AG04449 (cell line): ENCODE results near the gene TMEM170B.

Experiments used
- CTCF ChIA-PET: fragments of 350-600 bp; formaldehyde crosslinking; extraction: SDS; loops from one replicate; lab custom pipeline; 2021; ENCODE audit warnings: antibody characterized with exemption; lab: Yijun Ruan, JAX
- POLR2A ChIA-PET: fragments of 400-600, 350-600 bp; formaldehyde crosslinking; extraction: SDS; loops from one replicate; lab custom pipeline; 2020; ENCODE audit warnings: antibody characterized with exemption, inconsistent platforms; lab: Yijun Ruan, JAX
- DNase-seq: peaks from one replicate; pipeline ENCODE4 v3.0.0-alpha.2; 2010; ENCODE audit warnings: low read depth, low spot score
- H3K4me3 ChIP-seq: 2 replicates; pipeline ENCODE4 v1.5.1; 2011; ENCODE audit warnings: low read depth, mild to moderate bottlenecking, control low read depth, low read length
- TF ChIP-seq, protein P1 (sequence below): IDR thresholded peaks from one replicate; pipeline ENCODE4 v1.5.1; 2011; ENCODE audit warnings: mild to moderate bottlenecking, moderate library complexity, low read length, control low read depth, inconsistent platforms; ENCODE audit not compliant: insufficient read depth; ENCODE audit errors: missing control alignments

The TMEM170B gene

DNA sequence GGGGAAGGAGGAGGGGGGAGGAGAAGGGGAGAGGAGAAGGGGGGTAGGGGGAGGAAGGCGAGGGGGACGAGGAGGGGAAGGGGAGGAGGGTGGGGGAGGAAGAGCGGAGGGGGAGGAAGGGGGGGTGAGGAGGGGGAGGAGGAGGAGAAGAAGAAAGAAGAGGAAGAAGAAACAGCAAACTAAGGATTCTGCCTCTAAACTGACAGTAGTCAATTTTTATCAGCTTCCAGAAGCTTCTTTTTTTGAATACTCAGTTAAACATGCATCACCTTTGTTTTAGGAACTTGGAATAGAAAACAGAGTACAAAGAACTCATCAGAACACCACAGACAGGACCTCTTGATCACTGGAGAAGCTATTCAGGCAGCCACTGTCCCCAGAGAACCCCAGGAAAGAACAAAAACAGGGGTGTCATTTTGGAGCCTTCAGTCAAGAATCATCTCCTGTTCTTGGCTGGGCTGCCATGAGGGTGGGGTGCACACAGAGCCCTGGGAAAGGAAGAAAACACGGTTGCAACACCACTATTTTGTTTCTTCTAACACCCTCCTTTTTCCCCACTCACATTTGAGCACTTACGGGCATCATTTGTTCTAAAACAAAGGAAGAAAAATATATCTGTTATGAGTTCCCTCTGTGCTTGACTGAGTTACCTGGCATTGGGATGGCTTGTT lies 67.4 kb downstream of the TMEM170B start:
- POLR2A ChIA-PET, result no interaction called here
- DNase-seq, result no peak
- TF ChIP-seq, protein P1, sequence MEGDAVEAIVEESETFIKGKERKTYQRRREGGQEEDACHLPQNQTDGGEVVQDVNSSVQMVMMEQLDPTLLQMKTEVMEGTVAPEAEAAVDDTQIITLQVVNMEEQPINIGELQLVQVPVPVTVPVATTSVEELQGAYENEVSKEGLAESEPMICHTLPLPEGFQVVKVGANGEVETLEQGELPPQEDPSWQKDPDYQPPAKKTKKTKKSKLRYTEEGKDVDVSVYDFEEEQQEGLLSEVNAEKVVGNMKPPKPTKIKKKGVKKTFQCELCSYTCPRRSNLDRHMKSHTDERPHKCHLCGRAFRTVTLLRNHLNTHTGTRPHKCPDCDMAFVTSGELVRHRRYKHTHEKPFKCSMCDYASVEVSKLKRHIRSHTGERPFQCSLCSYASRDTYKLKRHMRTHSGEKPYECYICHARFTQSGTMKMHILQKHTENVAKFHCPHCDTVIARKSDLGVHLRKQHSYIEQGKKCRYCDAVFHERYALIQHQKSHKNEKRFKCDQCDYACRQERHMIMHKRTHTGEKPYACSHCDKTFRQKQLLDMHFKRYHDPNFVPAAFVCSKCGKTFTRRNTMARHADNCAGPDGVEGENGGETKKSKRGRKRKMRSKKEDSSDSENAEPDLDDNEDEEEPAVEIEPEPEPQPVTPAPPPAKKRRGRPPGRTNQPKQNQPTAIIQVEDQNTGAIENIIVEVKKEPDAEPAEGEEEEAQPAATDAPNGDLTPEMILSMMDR, result no peak
- no peak overlapping the region for H3K4me3 ChIP-seq
- CTCF ChIA-PET, result interaction anchor here (0.8 to 1.3 kb wide), 2 partner anchors 11 to 1001 kb away, joined by 3 read pairs; no protein-coding TSS in a partner anchor

DNA sequence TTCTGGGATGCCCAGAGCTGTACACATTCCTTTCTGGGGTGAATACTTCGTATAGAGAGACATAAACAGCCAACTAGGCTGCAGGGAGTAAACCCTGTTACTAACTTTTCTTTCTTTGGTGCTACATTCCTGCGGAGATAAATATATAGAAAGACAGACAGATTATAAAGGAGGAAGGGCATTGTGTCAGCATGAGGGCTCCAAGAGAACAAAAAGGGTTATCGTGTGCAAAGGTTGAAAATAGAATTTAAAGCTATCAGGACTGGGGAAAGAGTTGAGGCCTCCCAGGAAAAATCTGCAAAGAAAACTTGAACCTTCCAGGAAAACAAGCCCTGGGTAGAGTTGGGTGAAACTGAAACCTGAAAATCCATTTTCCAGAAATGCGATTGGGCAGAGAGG lies 68.0 kb downstream of the TMEM170B start:
- CTCF ChIA-PET, result interaction anchor here (0.8 to 1.3 kb wide), 4 partner anchors 9 to 1000 kb away, joined by 3 to 4 read pairs (median 3); no protein-coding TSS in a partner anchor
- TF ChIP-seq, protein P1, result no peak
- H3K4me3 ChIP-seq, result no peak overlapping the region
- DNase-seq, result no peak
- POLR2A ChIA-PET, result no interaction called here

DNA sequence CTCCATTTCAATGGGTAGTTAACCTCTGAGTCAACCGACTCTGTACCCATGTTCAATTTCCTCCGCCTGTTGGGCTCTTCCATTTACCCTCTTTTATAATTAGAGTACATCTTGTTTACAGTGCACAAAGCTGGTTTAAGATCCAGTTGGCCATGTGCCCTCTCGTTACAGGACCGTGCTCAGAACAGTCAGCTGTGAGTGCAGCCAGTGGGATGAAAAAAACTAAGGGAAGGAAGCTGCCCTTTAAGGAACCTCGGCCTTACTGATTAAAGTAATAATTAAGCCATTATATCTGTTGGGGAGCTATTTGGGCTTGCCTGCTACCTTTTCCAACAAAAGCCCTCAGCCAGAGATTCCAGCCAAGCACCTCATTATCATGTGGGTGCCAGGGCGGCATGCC lies 68.8 kb downstream of the TMEM170B start:
- TF ChIP-seq, protein P1, result no peak
- no peak for DNase-seq
- H3K4me3 ChIP-seq, result no peak overlapping the region
- CTCF ChIA-PET, result interaction anchor here (0.8 to 1.3 kb wide), 4 partner anchors 8 to 13 kb away, joined by 3 to 4 read pairs (median 3); no protein-coding TSS in a partner anchor
- POLR2A ChIA-PET, result interaction anchor here (0.5 kb wide), 1 partner anchor 40 kb away, joined by 3 read pairs; no protein-coding TSS in a partner anchor

DNA sequence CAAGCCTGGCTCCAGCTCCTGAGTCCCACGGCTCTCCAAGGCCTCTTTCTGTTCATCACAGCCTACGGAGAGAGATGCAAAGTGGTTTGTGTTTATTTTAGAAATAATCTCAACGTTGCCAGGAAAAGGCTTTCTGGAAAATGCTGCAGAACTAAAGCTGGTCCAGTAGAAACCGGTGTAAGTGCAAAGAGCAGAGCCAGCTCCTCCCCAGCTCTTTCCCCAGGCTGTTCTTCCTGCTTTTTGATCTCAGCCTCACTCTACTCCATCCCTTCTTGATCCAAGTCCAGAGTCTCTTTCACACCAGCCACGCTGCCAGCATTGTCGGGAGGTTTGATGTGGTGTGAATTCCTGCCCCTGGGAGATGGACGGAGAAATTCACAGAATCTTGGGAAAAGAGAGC lies 69.8 kb downstream of the TMEM170B start:
- CTCF ChIA-PET, result interaction anchor here (1.0 to 1.5 kb wide), 2 partner anchors 12 to 32 kb away, joined by 3 read pairs; no protein-coding TSS in a partner anchor
- TF ChIP-seq, protein P1, result no peak
- no peak overlapping the region for H3K4me3 ChIP-seq
- POLR2A ChIA-PET, result no interaction called here
- DNase-seq, result no peak

DNA sequence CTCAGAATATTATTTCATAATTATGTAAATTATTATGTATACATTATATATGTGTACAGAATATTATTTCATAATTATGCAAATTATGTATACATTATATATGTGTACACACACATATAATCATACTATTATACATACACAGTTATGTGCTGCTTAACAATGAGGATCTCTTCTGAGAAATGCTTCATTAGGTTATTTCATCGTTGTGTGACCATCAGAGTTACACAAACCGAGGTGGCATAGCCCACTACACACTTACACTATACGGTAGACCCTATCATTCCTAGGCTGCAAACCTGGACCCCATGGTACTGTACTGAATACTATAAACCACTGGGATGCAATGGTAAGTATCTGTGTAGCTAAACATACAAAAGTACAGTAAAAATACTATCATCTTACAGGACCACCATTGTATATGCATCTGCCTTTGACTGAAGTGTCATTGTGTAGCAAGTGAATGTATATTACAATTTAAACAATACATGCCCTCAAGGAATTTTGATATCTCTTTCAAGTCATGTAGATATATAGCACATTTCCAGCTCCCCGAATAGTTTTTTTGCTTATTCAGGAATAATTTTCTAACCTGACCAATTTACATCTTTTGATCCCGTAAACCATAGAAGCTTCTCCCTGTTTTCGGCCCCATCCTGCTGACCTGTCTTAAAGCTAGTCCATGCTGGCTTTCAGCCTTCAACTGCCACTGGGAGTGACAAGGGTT lies 71.2 kb downstream of the TMEM170B start:
- ChIA-PET POLR2A (interaction anchor here (1.2 kb wide), 1 partner anchor 24 kb away, joined by 3 read pairs; no protein-coding TSS in a partner anchor), CTCF (interaction anchor here (0.6 to 1.5 kb wide), 4 partner anchors 13 to 113 kb away, joined by 3 to 4 read pairs (median 4); no protein-coding TSS in a partner anchor)
- no peak for DNase-seq
- no peak overlapping the region for H3K4me3 ChIP-seq
- TF ChIP-seq, protein P1, result no peak
